SU-DHL-6 (cell line): Measurements from ENCODE around the gene MDM2.

Source experiments
- H2AFZ ChIP-seq: fragments of 200-600 bp; sonication (generic); 2 replicates; pipeline ENCODE4 v1.6.1; 2014; ENCODE audit warnings: low read depth, mild to moderate bottlenecking, moderate library complexity, mixed read lengths, antibody characterized with exemption, low read length; ENCODE audit not compliant: severe bottlenecking
- H3F3A ChIP-seq: fragments of 200-600 bp; shearing (Covaris generic); 2 replicates; pipeline ENCODE4 v1.6.0; 2016; ENCODE audit warnings: antibody characterized with exemption, mild to moderate bottlenecking; ENCODE audit not compliant: insufficient read depth
- H3K27ac ChIP-seq: fragments of 200-600 bp; sonication (generic); 2 replicates; pipeline ENCODE4 v1.5.1; 2016; ENCODE audit warnings: low read depth, mild to moderate bottlenecking, low read length, moderate library complexity, mixed read lengths
- H3K27me3 ChIP-seq: fragments of 200-600 bp; sonication (generic), shearing (Covaris generic); 2 replicates; pipeline ENCODE4 v1.6.0; 2014; ENCODE audit warnings: mild to moderate bottlenecking, low read length
- H3K36me3 ChIP-seq: fragments of 200-600 bp; sonication (generic); 2 replicates; pipeline ENCODE4 v1.6.1; 2014; ENCODE audit warnings: mild to moderate bottlenecking, low read length, mixed read lengths
- H3K4me2 ChIP-seq: fragments of 300-600, 200-600 bp; shearing (Covaris generic), sonication (generic); 2 replicates; pipeline ENCODE4 v1.6.0; 2014; ENCODE audit warnings: low read length, low read depth, mild to moderate bottlenecking; ENCODE audit not compliant: poor library complexity, severe bottlenecking
- H3K4me3 ChIP-seq: fragments of 200-600 bp; sonication (generic); 2 replicates; pipeline ENCODE4 v1.5.1; 2014; ENCODE audit warnings: antibody characterized with exemption, low read length, mild to moderate bottlenecking, mixed read lengths; ENCODE audit not compliant: insufficient read depth, poor library complexity, severe bottlenecking
- H3K79me2 ChIP-seq: fragments of 200-600 bp; sonication (generic); 2 replicates; pipeline ENCODE4 v1.6.1; 2014; ENCODE audit warnings: mild to moderate bottlenecking, low read length, moderate library complexity; ENCODE audit not compliant: insufficient read depth
- H3K9ac ChIP-seq: fragments of 200-600 bp; sonication (generic); 2 replicates; pipeline ENCODE4 v1.7.0; 2014; ENCODE audit warnings: mild to moderate bottlenecking, low read length
- H3K9me2 ChIP-seq: fragments of 200-600 bp; sonication (generic); replicated peaks from 2 replicates; pipeline ENCODE4 v1.6.1; 2014; ENCODE audit warnings: low read length; ENCODE audit not compliant: insufficient read depth
- H3K9me3 ChIP-seq: fragments of 200-600 bp; sonication (generic); 2 replicates; pipeline ENCODE4 v1.6.1; 2014; ENCODE audit warnings: low read length, mixed read lengths; ENCODE audit not compliant: insufficient read depth
- H4K20me1 ChIP-seq: fragments of 200-600 bp; sonication (generic); 2 replicates; pipeline ENCODE4 v1.6.1; 2014; ENCODE audit warnings: low read depth, mild to moderate bottlenecking, antibody characterized with exemption, low read length, moderate library complexity, mixed read lengths
- EZH2phosphoT487 ChIP-seq: fragments of 200-600 bp; sonication (generic), shearing (Covaris generic); conservative IDR thresholded peaks from 2 replicates; pipeline ENCODE4 v1.6.1; 2018; ENCODE audit warnings: mild to moderate bottlenecking, antibody characterized with exemption, low read length, moderate library complexity, mixed read lengths
- TF ChIP-seq, protein P1 (sequence below): fragments of 200-600 bp; sonication (generic); IDR thresholded peaks from one replicate; pipeline ENCODE4 v1.5.1; 2017; ENCODE audit warnings: antibody characterized with exemption, mild to moderate bottlenecking, low read length, moderate library complexity; ENCODE audit not compliant: insufficient read depth, poor library complexity, severe bottlenecking

Gene MDM2

DNA sequence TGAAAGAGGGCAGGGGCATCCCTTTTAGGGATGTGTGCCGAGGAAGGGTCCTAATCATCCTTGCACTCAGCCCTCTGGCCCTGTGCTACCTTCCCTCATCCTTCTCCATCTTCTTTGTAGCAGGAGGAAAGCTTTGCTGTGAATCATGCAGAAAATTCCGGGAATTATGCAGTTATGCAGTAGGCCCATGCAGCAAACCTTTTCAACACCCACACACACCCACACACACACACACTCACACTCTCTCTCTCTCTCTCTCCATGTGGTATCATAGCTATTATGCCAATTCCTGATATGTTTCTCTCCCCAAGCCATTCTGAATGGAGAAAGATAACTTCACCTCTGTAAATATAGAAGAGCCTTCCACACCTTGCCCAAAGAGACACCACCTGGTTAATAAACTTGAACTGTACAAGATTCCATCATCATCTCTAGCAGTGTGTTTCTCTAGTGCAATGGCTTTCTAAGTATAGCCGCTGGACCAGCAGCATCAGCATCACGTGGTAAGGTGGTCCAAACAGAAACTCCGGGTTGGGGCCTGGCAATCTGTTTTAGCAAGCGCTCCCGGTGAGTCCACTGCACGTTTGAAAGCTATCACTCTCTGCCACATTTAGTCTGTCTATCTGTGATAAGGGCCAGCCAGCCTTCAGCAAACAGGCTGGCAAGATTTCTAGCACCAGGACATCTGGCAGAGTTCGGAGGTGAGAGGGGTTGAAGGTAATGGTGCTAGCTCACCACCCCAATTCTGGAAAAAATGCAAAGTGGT is 57.6 kb downstream of the MDM2 start:
- no peak overlapping the region for H3K4me3 ChIP-seq
- TF ChIP-seq, protein P1, sequence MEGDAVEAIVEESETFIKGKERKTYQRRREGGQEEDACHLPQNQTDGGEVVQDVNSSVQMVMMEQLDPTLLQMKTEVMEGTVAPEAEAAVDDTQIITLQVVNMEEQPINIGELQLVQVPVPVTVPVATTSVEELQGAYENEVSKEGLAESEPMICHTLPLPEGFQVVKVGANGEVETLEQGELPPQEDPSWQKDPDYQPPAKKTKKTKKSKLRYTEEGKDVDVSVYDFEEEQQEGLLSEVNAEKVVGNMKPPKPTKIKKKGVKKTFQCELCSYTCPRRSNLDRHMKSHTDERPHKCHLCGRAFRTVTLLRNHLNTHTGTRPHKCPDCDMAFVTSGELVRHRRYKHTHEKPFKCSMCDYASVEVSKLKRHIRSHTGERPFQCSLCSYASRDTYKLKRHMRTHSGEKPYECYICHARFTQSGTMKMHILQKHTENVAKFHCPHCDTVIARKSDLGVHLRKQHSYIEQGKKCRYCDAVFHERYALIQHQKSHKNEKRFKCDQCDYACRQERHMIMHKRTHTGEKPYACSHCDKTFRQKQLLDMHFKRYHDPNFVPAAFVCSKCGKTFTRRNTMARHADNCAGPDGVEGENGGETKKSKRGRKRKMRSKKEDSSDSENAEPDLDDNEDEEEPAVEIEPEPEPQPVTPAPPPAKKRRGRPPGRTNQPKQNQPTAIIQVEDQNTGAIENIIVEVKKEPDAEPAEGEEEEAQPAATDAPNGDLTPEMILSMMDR: no peak
- no peak for TF ChIP-seq EZH2phosphoT487
- no peaks in the 10 kb centered on the region for H3F3A ChIP-seq
- H4K20me1 ChIP-seq: no peaks in the 10 kb centered on the region
- H3K4me2 ChIP-seq: no peak overlapping the region
- no peak overlapping the region for H2AFZ ChIP-seq
- no peaks in the 10 kb centered on the region for H3K27me3 ChIP-seq
- no peaks in the 10 kb centered on the region for H3K79me2 ChIP-seq
- no peak overlapping the region for H3K27ac ChIP-seq
- H3K9me3 ChIP-seq: no peaks in the 10 kb centered on the region
- H3K36me3 ChIP-seq: no peaks in the 10 kb centered on the region
- H3K9ac ChIP-seq: no peak overlapping the region
- no peaks in the 10 kb centered on the region for H3K9me2 ChIP-seq

DNA sequence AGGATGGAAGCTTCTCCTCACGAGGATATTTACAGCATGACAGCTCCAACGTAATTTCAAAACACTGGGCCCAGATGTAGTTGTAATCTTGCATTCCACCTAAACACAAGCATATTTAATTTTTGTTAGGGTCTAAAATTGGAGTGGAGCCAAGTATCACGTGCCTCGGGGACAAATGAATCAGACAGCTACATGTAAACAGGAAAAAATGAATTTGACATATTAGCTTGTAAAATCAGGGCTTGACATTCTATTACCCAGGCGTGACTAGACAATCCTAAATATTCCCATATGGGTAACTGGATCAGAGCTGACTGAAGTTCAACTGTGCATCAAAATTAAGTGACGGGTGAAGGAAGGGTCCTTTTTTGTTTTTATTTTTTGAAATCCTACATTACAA is 59.0 kb downstream of the MDM2 start:
- H3K27ac ChIP-seq: no peak overlapping the region
- no peaks in the 10 kb centered on the region for H3K9me2 ChIP-seq
- no peaks in the 10 kb centered on the region for H3K9me3 ChIP-seq
- no peaks in the 10 kb centered on the region for H4K20me1 ChIP-seq
- H3K36me3 ChIP-seq: no peaks in the 10 kb centered on the region
- H3K4me3 ChIP-seq: no peak overlapping the region
- H2AFZ ChIP-seq: no peak overlapping the region
- TF ChIP-seq, protein P1: no peak
- no peaks in the 10 kb centered on the region for H3K79me2 ChIP-seq
- H3K4me2 ChIP-seq: no peak overlapping the region
- no peaks in the 10 kb centered on the region for H3F3A ChIP-seq
- H3K9ac ChIP-seq: no peak overlapping the region
- H3K27me3 ChIP-seq: no peaks in the 10 kb centered on the region

DNA sequence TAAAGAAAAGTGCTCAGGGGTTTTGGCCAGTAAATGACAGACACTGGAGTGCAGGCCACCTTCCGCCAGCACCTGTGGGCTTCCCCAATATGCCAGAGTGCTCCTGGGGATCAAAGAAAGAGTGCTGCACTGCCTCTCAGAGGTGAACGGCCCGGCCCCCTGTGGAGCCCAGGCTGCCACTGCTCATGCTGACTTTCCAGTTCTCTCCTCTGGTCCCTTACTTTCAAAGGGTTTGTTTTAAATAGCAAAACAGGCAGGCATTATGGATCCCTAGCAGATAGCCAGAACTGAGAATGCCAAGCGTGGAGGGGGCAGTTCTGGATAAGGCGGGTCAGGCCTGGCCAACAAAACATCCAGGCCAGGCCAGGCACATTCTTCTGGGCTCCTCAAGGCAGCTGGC is 59.6 kb downstream of the MDM2 start:
- no peak overlapping the region for H3K4me2 ChIP-seq
- no peak overlapping the region for H2AFZ ChIP-seq
- no peaks in the 10 kb centered on the region for H4K20me1 ChIP-seq
- H3K9ac ChIP-seq: no peak overlapping the region
- H3K27me3 ChIP-seq: no peaks in the 10 kb centered on the region
- H3K79me2 ChIP-seq: no peaks in the 10 kb centered on the region
- TF ChIP-seq EZH2phosphoT487: no peak
- TF ChIP-seq, protein P1: no peak
- H3K4me3 ChIP-seq: no peak overlapping the region
- H3K9me3 ChIP-seq: no peaks in the 10 kb centered on the region
- H3K27ac ChIP-seq: no peak overlapping the region
- no peaks in the 10 kb centered on the region for H3K36me3 ChIP-seq
- no peaks in the 10 kb centered on the region for H3F3A ChIP-seq
- no peaks in the 10 kb centered on the region for H3K9me2 ChIP-seq
